Measurements from ENCODE around the gene KIF19.
A peak's percentile ranks its signal among the peaks of the same experiment; 100 is the strongest.

Gene KIF19

DNA sequence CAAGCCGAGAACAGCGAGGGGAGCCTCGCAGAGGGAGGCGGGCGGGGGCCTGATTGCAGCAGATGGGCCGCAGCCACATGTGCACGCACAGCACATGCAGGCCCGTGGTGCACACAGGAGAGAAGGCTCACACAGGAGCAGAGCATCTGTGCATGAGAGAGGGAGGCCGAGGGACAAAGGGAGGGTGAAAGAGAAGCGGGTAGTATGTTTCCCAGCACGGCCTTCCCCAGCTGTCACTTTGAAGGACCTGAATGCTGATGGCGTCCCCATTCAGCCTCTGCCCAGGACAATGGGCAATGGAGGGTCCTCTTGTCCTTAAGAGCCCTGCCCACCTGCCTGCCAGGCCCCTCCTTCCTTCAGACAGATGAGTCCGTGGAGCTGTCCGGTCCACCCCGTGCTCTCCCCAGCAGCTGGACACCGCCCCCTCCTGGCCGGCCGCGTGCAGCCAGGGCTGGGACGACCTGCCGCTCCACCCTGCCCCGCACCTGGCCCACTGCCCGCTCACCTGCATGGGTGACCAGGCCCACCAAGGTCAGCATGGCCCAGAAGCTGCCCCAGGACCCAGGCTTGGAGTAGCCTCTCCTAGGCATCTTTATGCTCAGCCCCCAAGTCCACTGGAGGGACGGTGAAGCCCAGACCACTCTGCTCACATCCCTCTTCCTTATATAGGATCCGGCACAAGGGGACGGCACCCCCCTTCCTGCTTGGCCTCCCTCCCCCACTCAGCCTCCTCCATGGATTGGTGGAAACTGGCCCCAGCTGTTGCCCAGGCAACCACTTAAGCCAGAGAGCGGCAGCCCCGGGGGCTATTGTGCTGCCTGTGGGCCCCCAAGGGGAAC is 35.4 kb downstream of the KIF19 start, which contains the start of gene BTBD17:
BTBD17 (minus strand) TSS at position 639 of the 839 bp plus-strand sequence; CDS start at position 590, 49 bp downstream.
- Histone ChIP-seq H3K18ac (ENCODE audit: low read length) (no peak within 1 kb of the TSS), H2AK5ac (ENCODE audit: low read length) (no peak within 1 kb of the TSS), H3K23ac (ENCODE audit: low read length) (no peak within 1 kb of the TSS), H3K27me3 (ENCODE audit: insufficient read depth, low read length, poor library complexity) (no peaks in the 10 kb centered on the region), H3K36me3 (ENCODE audit: control insufficient read depth, insufficient read depth, low read length) (no peaks in the 10 kb centered on the region), H4K8ac (ENCODE audit: low read depth, low read length) (no peak within 1 kb of the TSS), H2BK120ac (ENCODE audit: low read depth, low read length) (no peak within 1 kb of the TSS), H4K5ac (ENCODE audit: low read length) (no peak within 1 kb of the TSS), H2BK5ac (ENCODE audit: low read length) (no peak within 1 kb of the TSS), H3K79me2 (ENCODE audit: control insufficient read depth, insufficient read depth, low read length) (no peaks in the 10 kb centered on the region), H3K4me2 (ENCODE audit: low read length) (no peak within 1 kb of the TSS), H3K79me1 (ENCODE audit: low read length) (no peaks in the 10 kb centered on the region), H3K4ac (ENCODE audit: low read depth, low read length) (no peak within 1 kb of the TSS), H3K4me1 (ENCODE audit: control insufficient read depth, low read depth, low read length) (no peaks in the 10 kb centered on the region), H3K27ac (ENCODE audit: low read depth, low read length) (no peak within 1 kb of the TSS), H3K4me3 (ENCODE audit: low read length) (no peak within 1 kb of the TSS), H3K56ac (ENCODE audit: low read length) (peak within 1 kb of the TSS; percentile 28), H2BK15ac (replicated peaks; ENCODE audit: low read depth) (no peak within 1 kb of the TSS), H3K9ac (ENCODE audit: low read length) (no peak within 1 kb of the TSS)
- WGBS (ENCODE audit: extremely low coverage, insufficient coverage, low lambda C conversion rate): no CpG with 5 or more reads among the region's 28 CpGs
- DNase-seq: peak; percentile 78

DNA sequence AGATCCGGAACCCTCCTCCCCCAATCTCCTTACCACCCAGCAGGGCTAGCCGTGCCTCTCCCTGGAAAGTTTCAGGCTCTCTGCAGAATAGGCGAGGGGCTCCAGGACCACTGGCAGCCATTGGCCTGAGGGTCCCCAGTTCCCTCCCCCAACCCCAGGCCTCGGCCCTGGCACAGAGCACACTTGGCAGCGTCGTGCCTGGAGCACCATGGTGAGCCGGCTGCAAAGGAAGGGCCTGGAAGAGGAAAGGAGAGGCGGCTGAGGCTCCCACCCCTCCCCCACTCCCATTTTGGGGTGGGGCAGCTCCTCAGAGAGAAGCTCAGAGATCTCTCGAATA is 36.0 kb downstream of the KIF19 start:
- Histone ChIP-seq H3K56ac (ENCODE audit: low read length) (no peak overlapping the region), H2BK120ac (ENCODE audit: low read depth, low read length) (no peak overlapping the region), H3K79me1 (ENCODE audit: low read length) (no peaks in the 10 kb centered on the region), H3K9ac (ENCODE audit: low read length) (no peak overlapping the region), H3K4ac (ENCODE audit: low read depth, low read length) (no peak overlapping the region), H2BK5ac (ENCODE audit: low read length) (no peak overlapping the region), H4K8ac (ENCODE audit: low read depth, low read length) (no peak overlapping the region), H3K4me2 (ENCODE audit: low read length) (no peak overlapping the region), H2BK15ac (replicated peaks; ENCODE audit: low read depth) (no peak overlapping the region), H3K36me3 (ENCODE audit: control insufficient read depth, insufficient read depth, low read length) (no peaks in the 10 kb centered on the region), H3K23ac (ENCODE audit: low read length) (no peak overlapping the region), H3K27me3 (ENCODE audit: insufficient read depth, low read length, poor library complexity) (no peaks in the 10 kb centered on the region), H3K79me2 (ENCODE audit: control insufficient read depth, insufficient read depth, low read length) (no peaks in the 10 kb centered on the region), H3K4me1 (ENCODE audit: control insufficient read depth, low read depth, low read length) (no peaks in the 10 kb centered on the region), H2AK5ac (ENCODE audit: low read length) (no peak overlapping the region), H3K4me3 (ENCODE audit: low read length) (no peak overlapping the region), H4K5ac (ENCODE audit: low read length) (no peak overlapping the region), H3K27ac (ENCODE audit: low read depth, low read length) (no peak overlapping the region), H3K18ac (ENCODE audit: low read length) (no peak overlapping the region)
- WGBS (ENCODE audit: extremely low coverage, insufficient coverage, low lambda C conversion rate): no CpG with 5 or more reads among the region's 9 CpGs
- no peak for DNase-seq

DNA sequence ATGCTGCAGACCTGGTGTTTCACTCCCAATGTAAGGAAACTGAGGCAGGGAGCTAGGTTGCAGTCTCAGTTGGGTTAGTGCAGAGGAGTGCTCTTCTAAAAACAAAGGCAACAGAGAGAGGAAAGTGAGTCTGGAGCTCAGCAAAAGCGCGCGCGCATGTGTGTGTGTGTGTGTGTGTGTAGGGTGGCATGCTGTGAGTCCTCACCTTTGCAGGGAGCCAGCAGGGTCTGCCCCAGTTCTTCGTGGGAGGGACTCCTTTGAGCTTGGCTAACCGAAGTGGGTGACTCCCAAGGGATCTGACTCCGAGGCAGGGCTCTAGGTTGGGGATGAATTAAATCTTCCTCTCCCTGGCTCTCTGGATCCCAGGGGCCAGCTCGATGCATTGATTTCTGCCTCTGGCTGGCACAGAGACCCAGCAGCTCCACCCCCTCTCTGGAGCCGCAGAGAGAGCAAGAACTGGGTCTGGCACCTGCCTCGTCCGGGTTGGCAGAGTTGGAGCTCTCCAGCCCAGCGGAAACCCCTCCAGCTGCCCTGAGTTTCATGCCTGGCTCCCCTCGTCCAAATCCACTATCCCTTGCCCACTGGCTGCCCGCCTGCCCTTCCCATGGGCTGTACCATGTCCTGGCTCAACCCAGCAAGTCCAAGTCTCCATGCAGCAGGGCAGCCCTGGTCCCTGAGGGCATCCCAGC is 36.9 kb downstream of the KIF19 start:
- no CpG with 5 or more reads among the region's 14 CpGs for WGBS (ENCODE audit: extremely low coverage, insufficient coverage, low lambda C conversion rate)
- Histone ChIP-seq H4K5ac (ENCODE audit: low read length) (no peak overlapping the region), H2BK120ac (ENCODE audit: low read depth, low read length) (no peak overlapping the region), H3K27me3 (ENCODE audit: insufficient read depth, low read length, poor library complexity) (no peaks in the 10 kb centered on the region), H3K4me1 (ENCODE audit: control insufficient read depth, low read depth, low read length) (no peaks in the 10 kb centered on the region), H3K4me2 (ENCODE audit: low read length) (no peak overlapping the region), H3K79me1 (ENCODE audit: low read length) (no peaks in the 10 kb centered on the region), H3K18ac (ENCODE audit: low read length) (no peak overlapping the region), H2BK5ac (ENCODE audit: low read length) (no peak overlapping the region), H3K56ac (ENCODE audit: low read length) (no peak overlapping the region), H2BK15ac (replicated peaks; ENCODE audit: low read depth) (no peak overlapping the region), H3K4me3 (ENCODE audit: low read length) (no peak overlapping the region), H3K23ac (ENCODE audit: low read length) (no peak overlapping the region), H3K9ac (ENCODE audit: low read length) (no peak overlapping the region), H2AK5ac (ENCODE audit: low read length) (no peak overlapping the region), H3K4ac (ENCODE audit: low read depth, low read length) (no peak overlapping the region), H3K36me3 (ENCODE audit: control insufficient read depth, insufficient read depth, low read length) (no peaks in the 10 kb centered on the region), H3K79me2 (ENCODE audit: control insufficient read depth, insufficient read depth, low read length) (no peaks in the 10 kb centered on the region), H3K27ac (ENCODE audit: low read depth, low read length) (no peak overlapping the region), H4K8ac (ENCODE audit: low read depth, low read length) (no peak overlapping the region)
- no peak for DNase-seq

DNA sequence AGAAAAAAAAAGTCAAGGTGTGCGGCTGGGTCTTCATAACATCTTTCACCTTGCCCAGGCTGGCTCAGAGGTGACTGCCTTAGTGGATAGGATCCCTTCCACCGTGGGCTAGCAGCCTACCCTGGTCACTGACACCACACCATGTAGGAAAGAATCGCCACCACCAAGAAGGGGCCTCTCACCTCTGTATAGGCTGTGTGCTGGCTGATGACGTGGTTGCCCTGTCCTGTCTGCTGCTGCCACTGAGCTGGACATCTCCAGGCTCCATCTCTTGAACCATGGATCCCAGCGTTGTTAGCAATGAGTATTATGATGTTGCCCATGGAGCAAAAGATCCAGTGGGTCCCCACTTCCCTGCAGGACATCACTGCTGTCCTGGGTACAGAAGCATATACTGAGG is 41.2 kb downstream of the KIF19 start, which contains the start of gene GPR142:
GPR142 (plus strand) TSS at position 301 of the 400 bp plus-strand sequence. CDS start 2,035 bp downstream, outside the sequence.
- Histone ChIP-seq H3K79me1 (ENCODE audit: low read length) (no peaks in the 10 kb centered on the region), H3K27me3 (ENCODE audit: insufficient read depth, low read length, poor library complexity) (no peaks in the 10 kb centered on the region), H3K4me1 (ENCODE audit: control insufficient read depth, low read depth, low read length) (no peaks in the 10 kb centered on the region), H3K56ac (ENCODE audit: low read length) (no peak within 1 kb of the TSS), H4K8ac (ENCODE audit: low read depth, low read length) (no peak within 1 kb of the TSS), H3K9ac (ENCODE audit: low read length) (no peak within 1 kb of the TSS), H3K4ac (ENCODE audit: low read depth, low read length) (no peak within 1 kb of the TSS), H3K79me2 (ENCODE audit: control insufficient read depth, insufficient read depth, low read length) (no peaks in the 10 kb centered on the region), H3K36me3 (ENCODE audit: control insufficient read depth, insufficient read depth, low read length) (no peaks in the 10 kb centered on the region), H3K4me2 (ENCODE audit: low read length) (no peak within 1 kb of the TSS), H2BK15ac (replicated peaks; ENCODE audit: low read depth) (no peak within 1 kb of the TSS), H3K18ac (ENCODE audit: low read length) (no peak within 1 kb of the TSS), H4K5ac (ENCODE audit: low read length) (no peak within 1 kb of the TSS), H2BK5ac (ENCODE audit: low read length) (no peak within 1 kb of the TSS), H3K4me3 (ENCODE audit: low read length) (no peak within 1 kb of the TSS), H2BK120ac (ENCODE audit: low read depth, low read length) (no peak within 1 kb of the TSS), H3K27ac (ENCODE audit: low read depth, low read length) (no peak within 1 kb of the TSS), H3K23ac (ENCODE audit: low read length) (no peak within 1 kb of the TSS), H2AK5ac (ENCODE audit: low read length) (no peak within 1 kb of the TSS)
- no CpG with 5 or more reads among the region's 5 CpGs for WGBS (ENCODE audit: extremely low coverage, insufficient coverage, low lambda C conversion rate)
- DNase-seq: no peak

DNA sequence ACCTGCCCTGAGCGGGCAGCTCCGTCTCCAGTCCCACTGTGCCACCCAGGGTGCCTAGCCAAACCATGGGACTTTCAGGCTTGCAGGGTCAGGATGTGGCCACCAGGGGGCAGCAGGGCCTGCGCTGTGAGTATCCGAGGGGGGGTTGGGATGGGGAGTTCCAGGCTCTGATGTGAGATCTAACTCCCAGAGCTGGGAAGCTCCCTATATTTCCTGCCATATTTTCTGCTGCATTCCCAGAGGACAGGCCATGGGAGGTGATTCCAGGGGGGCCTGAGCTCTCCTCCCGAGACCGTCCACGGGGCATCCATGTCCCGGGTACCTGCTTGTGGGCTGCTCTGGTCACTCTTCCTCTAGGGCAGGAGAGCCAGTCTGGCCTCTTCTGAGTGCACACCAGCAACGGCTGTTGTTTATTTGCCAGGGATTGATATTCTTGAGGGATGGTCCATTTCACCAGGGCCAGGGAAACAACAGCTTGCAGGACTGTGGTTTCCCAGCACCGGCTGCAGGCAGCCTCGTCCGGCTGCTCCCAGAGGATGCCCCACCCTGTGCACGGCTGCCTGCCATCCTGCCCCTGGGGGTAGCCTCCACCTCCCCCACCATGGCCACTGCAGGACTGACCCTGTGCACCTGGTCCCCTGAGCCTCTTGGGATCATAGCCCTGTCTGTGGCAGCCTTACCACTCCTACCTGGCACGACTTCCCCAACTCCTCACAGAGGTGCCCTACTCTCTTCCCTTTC is 42.5 kb downstream of the KIF19 start:
- Histone ChIP-seq H4K8ac (ENCODE audit: low read depth, low read length) (no peak overlapping the region), H3K56ac (ENCODE audit: low read length) (no peak overlapping the region), H2BK5ac (ENCODE audit: low read length) (no peak overlapping the region), H3K4me1 (ENCODE audit: control insufficient read depth, low read depth, low read length) (no peaks in the 10 kb centered on the region), H3K23ac (ENCODE audit: low read length) (no peak overlapping the region), H3K27me3 (ENCODE audit: insufficient read depth, low read length, poor library complexity) (no peaks in the 10 kb centered on the region), H3K79me1 (ENCODE audit: low read length) (no peaks in the 10 kb centered on the region), H4K5ac (ENCODE audit: low read length) (no peak overlapping the region), H3K36me3 (ENCODE audit: control insufficient read depth, insufficient read depth, low read length) (no peaks in the 10 kb centered on the region), H3K4ac (ENCODE audit: low read depth, low read length) (no peak overlapping the region), H3K79me2 (ENCODE audit: control insufficient read depth, insufficient read depth, low read length) (no peaks in the 10 kb centered on the region), H2BK120ac (ENCODE audit: low read depth, low read length) (no peak overlapping the region), H3K18ac (ENCODE audit: low read length) (no peak overlapping the region), H3K4me3 (ENCODE audit: low read length) (no peak overlapping the region), H3K9ac (ENCODE audit: low read length) (no peak overlapping the region), H2AK5ac (ENCODE audit: low read length) (no peak overlapping the region), H3K4me2 (ENCODE audit: low read length) (no peak overlapping the region), H2BK15ac (replicated peaks; ENCODE audit: low read depth) (no peak overlapping the region), H3K27ac (ENCODE audit: low read depth, low read length) (no peak overlapping the region)
- peak; percentile 66 for DNase-seq
- no CpG with 5 or more reads among the region's 14 CpGs for WGBS (ENCODE audit: extremely low coverage, insufficient coverage, low lambda C conversion rate)
